Trophoblast cell (in vitro differentiated cells and primary cell): ENCODE measurements around the gene ADAMTSL4.
A peak's percentile ranks its signal among the peaks of the same experiment; 100 is the strongest.

Experiments
- DNase-seq, 2 donors: peaks; one replicate each; pipeline ENCODE4 v3.0.0-alpha.2; 2016
- H2AFZ ChIP-seq: 2 replicates; pipeline ENCODE4 v1.6.1; 2013; ENCODE audit warnings: low read length, moderate library complexity, mild to moderate bottlenecking; ENCODE audit not compliant: insufficient read depth, poor library complexity
- H2AK5ac ChIP-seq: 2 replicates; pipeline ENCODE4 v1.6.1; 2013; ENCODE audit warnings: mild to moderate bottlenecking, low read length
- H2BK120ac ChIP-seq: 2 replicates; pipeline ENCODE4 v1.6.1; 2013; ENCODE audit warnings: low read length, mild to moderate bottlenecking, moderate library complexity; ENCODE audit not compliant: insufficient read depth, poor library complexity
- H2BK12ac ChIP-seq: 2 replicates; pipeline ENCODE4 v1.6.1; 2013; ENCODE audit warnings: mild to moderate bottlenecking, low read length, moderate library complexity
- H2BK5ac ChIP-seq: 2 replicates; pipeline ENCODE4 v1.6.1; 2013; ENCODE audit warnings: low read length, low read depth, moderate library complexity, mild to moderate bottlenecking; ENCODE audit not compliant: poor library complexity
- H3K14ac ChIP-seq: 2 replicates; pipeline ENCODE4 v1.6.1; 2013; ENCODE audit warnings: mild to moderate bottlenecking, low read length
- H3K18ac ChIP-seq: 2 replicates; pipeline ENCODE4 v1.6.1; 2013; ENCODE audit warnings: mild to moderate bottlenecking, low read length
- H3K23ac ChIP-seq: 2 replicates; pipeline ENCODE4 v1.6.1; 2013; ENCODE audit warnings: low read length
- H3K27ac ChIP-seq: 2 replicates; pipeline ENCODE4 v1.5.1; 2013; ENCODE audit warnings: low read depth, mild to moderate bottlenecking, inconsistent platforms, low read length, moderate library complexity
- H3K27me3 ChIP-seq: 2 replicates; pipeline ENCODE4 v1.6.1; 2013; ENCODE audit warnings: inconsistent platforms, mild to moderate bottlenecking, low read length, moderate library complexity; ENCODE audit not compliant: insufficient read depth
- H3K36me3 ChIP-seq, 2 experiments: 1 replicate in 1 of 2; 2 replicates in 1 of 2; pipeline ENCODE4 v1.6.1; 2013; ENCODE audit warnings: low read length in 2 of 2, mild to moderate bottlenecking in 2 of 2, moderate library complexity in 1 of 2; ENCODE audit not compliant: insufficient read depth in 2 of 2, control insufficient read depth in 1 of 2
- H3K4ac ChIP-seq: 2 replicates; pipeline ENCODE4 v1.6.1; 2013; ENCODE audit warnings: low read depth, mild to moderate bottlenecking, low read length, moderate library complexity
- H3K4me1 ChIP-seq, 2 experiments: 1 replicate in 1 of 2; 2 replicates in 1 of 2; pipeline ENCODE4 v1.6.1; 2013; ENCODE audit warnings: low read length in 2 of 2, mild to moderate bottlenecking in 2 of 2, moderate library complexity in 1 of 2; ENCODE audit not compliant: insufficient read depth in 2 of 2, control insufficient read depth in 1 of 2
- H3K4me2 ChIP-seq: 2 replicates; pipeline ENCODE4 v1.6.1; 2013; ENCODE audit warnings: inconsistent platforms, mild to moderate bottlenecking, low read length, moderate library complexity
- H3K4me3 ChIP-seq: 2 replicates; pipeline ENCODE4 v1.5.1; 2013; ENCODE audit warnings: mild to moderate bottlenecking, low read depth, low read length, inconsistent platforms
- H3K79me1 ChIP-seq: one replicate; pipeline ENCODE4 v1.6.1; 2013; ENCODE audit warnings: low read length
- H3K79me2 ChIP-seq: 2 replicates; pipeline ENCODE4 v1.6.1; 2013; ENCODE audit warnings: low read length, mild to moderate bottlenecking; ENCODE audit not compliant: control insufficient read depth, insufficient read depth, poor library complexity
- H3K9ac ChIP-seq: 2 replicates; pipeline ENCODE4 v1.6.1; 2013; ENCODE audit warnings: mild to moderate bottlenecking, low read length
- H3K9me3 ChIP-seq: 2 replicates; pipeline ENCODE4 v1.6.1; 2013; ENCODE audit warnings: low read depth, mild to moderate bottlenecking, control low read depth, inconsistent platforms, low read length; ENCODE audit not compliant: insufficient read depth
- H4K12ac ChIP-seq: 2 replicates; pipeline ENCODE4 v1.6.1; 2013; ENCODE audit warnings: low read depth, mild to moderate bottlenecking, low read length, moderate library complexity
- H4K8ac ChIP-seq: 2 replicates; pipeline ENCODE4 v1.6.1; 2013; ENCODE audit warnings: low read depth, mild to moderate bottlenecking, low read length, moderate library complexity
- H4K91ac ChIP-seq: one replicate; pipeline ENCODE4 v1.6.1; 2013; ENCODE audit warnings: low read depth, mild to moderate bottlenecking, low read length, moderate library complexity
- WGBS: extraction: QIAGEN DNeasy Blood & Tissue Kit; methylation state at CpG from one replicate; pipeline ENCODE4 v1.1.7; 2013; ENCODE audit warnings: missing lambda C conversion rate; ENCODE audit not compliant: insufficient read length, insufficient coverage; ENCODE audit errors: extremely low coverage; 5-methylcytosine and 5-hydroxymethylcytosine counted together

ADAMTSL4 gene

GRCh38 chr1:150535511-150536287 lies 13.5 kb upstream of the ADAMTSL4 start:
- no peak overlapping the region for H2BK5ac ChIP-seq
- peaks cover 17% of the 10 kb centered on the region for H3K79me1 ChIP-seq
- no peak overlapping the region for H4K12ac ChIP-seq
- H3K27me3 ChIP-seq, result no peaks in the 10 kb centered on the region
- no peaks in the 10 kb centered on the region for H3K9me3 ChIP-seq
- no peak overlapping the region for H4K8ac ChIP-seq
- no peak overlapping the region for H2AFZ ChIP-seq
- H2BK12ac ChIP-seq, result no peak overlapping the region
- H3K4me3 ChIP-seq, result no peak overlapping the region
- H2BK120ac ChIP-seq, result no peak overlapping the region
- H3K9ac ChIP-seq, result no peak overlapping the region
- no peak overlapping the region for H3K18ac ChIP-seq
- peak; percentile 99 for DNase-seq
- H3K4ac ChIP-seq, result no peak overlapping the region
- H3K4me1 ChIP-seq, result peaks cover 29 to 36% of the 10 kb centered on the region in 2 experiments
- no peak overlapping the region for H3K14ac ChIP-seq
- WGBS, result no CpG with 5 or more reads among the region's 14 CpGs
- H3K4me2 ChIP-seq, result peak overlapping the region; percentile 5
- H3K27ac ChIP-seq, result peak overlapping the region; percentile 8
- no peak overlapping the region for H2AK5ac ChIP-seq
- H3K79me2 ChIP-seq, result peaks cover 3% of the 10 kb centered on the region
- no peak overlapping the region for H3K23ac ChIP-seq
- H3K36me3 ChIP-seq, result no peaks in the 10 kb centered on the region
- H4K91ac ChIP-seq, result no peak overlapping the region

- Histone ChIP-seq H2BK12ac (peak overlapping the region; percentile 86), H3K79me2 (peaks cover 3% of the 10 kb centered on the region), H3K4me3 (no peak overlapping the region), H4K12ac (peak overlapping the region; percentile 70), H3K4ac (peak overlapping the region; percentile 81), H3K36me3 (no peaks in the 10 kb centered on the region), H3K9ac (no peak overlapping the region), H3K23ac (no peak overlapping the region), H3K27ac (peak overlapping the region; percentile 72), H3K4me1 (peaks cover 26 to 31% of the 10 kb centered on the region in 2 experiments), H2BK5ac (peak overlapping the region; percentile 95), H3K27me3 (no peaks in the 10 kb centered on the region), H3K4me2 (no peak overlapping the region), H2BK120ac (peak overlapping the region; percentile 99), H3K14ac (peak overlapping the region; percentile 87), H2AK5ac (peak overlapping the region; percentile 98), H3K9me3 (no peaks in the 10 kb centered on the region), H4K91ac (peak overlapping the region; percentile 99), H3K79me1 (peaks cover 16% of the 10 kb centered on the region), H4K8ac (peak overlapping the region; percentile 83), H2AFZ (peak overlapping the region; percentile 90), H3K18ac (peak overlapping the region; percentile 86)
- no peak for DNase-seq
- WGBS, result no CpG with 5 or more reads among the region's 12 CpGs
Observed at GRCh38 chr1:150536836-150537731, 12.1 kb upstream of the ADAMTSL4 start.

- peaks cover 3% of the 10 kb centered on the region for H3K79me2 ChIP-seq
- H3K4me2 ChIP-seq, result no peak overlapping the region
- peak overlapping the region; percentile 87 for H3K14ac ChIP-seq
- H2BK120ac ChIP-seq, result peak overlapping the region; percentile 99
- peak; percentile 80 for DNase-seq
- peak overlapping the region; percentile 70 for H4K12ac ChIP-seq
- H2BK5ac ChIP-seq, result peak overlapping the region; percentile 95
- no CpG with 5 or more reads among the region's 17 CpGs for WGBS
- peak overlapping the region; percentile 86 for H3K18ac ChIP-seq
- H3K27me3 ChIP-seq, result no peaks in the 10 kb centered on the region
- H3K23ac ChIP-seq, result no peak overlapping the region
- H3K36me3 ChIP-seq, result no peaks in the 10 kb centered on the region
- peak overlapping the region; percentile 81 for H3K4ac ChIP-seq
- H2AK5ac ChIP-seq, result peak overlapping the region; percentile 98
- peak overlapping the region; percentile 83 for H4K8ac ChIP-seq
- peak overlapping the region; percentile 72 for H3K27ac ChIP-seq
- H3K4me3 ChIP-seq, result no peak overlapping the region
- peaks cover 13% of the 10 kb centered on the region for H3K79me1 ChIP-seq
- H4K91ac ChIP-seq, result peak overlapping the region; percentile 99
- no peak overlapping the region for H3K9ac ChIP-seq
- peaks cover 22 to 29% of the 10 kb centered on the region in 2 experiments for H3K4me1 ChIP-seq
- H3K9me3 ChIP-seq, result no peaks in the 10 kb centered on the region
- H2BK12ac ChIP-seq, result peak overlapping the region; percentile 86
- peak overlapping the region; percentile 90 for H2AFZ ChIP-seq
Observed at GRCh38 chr1:150537732-150538684, 11.2 kb upstream of the ADAMTSL4 start.
